ENCODE results near the gene SYNRG. TPM values are rescaled to one million over a fixed set of nuclear protein-coding genes. Genes with fewer than 3 reads are reported as not detected.
A peak's percentile ranks its signal among the peaks of the same experiment; 100 is the strongest.

Gene SYNRG, protein sequence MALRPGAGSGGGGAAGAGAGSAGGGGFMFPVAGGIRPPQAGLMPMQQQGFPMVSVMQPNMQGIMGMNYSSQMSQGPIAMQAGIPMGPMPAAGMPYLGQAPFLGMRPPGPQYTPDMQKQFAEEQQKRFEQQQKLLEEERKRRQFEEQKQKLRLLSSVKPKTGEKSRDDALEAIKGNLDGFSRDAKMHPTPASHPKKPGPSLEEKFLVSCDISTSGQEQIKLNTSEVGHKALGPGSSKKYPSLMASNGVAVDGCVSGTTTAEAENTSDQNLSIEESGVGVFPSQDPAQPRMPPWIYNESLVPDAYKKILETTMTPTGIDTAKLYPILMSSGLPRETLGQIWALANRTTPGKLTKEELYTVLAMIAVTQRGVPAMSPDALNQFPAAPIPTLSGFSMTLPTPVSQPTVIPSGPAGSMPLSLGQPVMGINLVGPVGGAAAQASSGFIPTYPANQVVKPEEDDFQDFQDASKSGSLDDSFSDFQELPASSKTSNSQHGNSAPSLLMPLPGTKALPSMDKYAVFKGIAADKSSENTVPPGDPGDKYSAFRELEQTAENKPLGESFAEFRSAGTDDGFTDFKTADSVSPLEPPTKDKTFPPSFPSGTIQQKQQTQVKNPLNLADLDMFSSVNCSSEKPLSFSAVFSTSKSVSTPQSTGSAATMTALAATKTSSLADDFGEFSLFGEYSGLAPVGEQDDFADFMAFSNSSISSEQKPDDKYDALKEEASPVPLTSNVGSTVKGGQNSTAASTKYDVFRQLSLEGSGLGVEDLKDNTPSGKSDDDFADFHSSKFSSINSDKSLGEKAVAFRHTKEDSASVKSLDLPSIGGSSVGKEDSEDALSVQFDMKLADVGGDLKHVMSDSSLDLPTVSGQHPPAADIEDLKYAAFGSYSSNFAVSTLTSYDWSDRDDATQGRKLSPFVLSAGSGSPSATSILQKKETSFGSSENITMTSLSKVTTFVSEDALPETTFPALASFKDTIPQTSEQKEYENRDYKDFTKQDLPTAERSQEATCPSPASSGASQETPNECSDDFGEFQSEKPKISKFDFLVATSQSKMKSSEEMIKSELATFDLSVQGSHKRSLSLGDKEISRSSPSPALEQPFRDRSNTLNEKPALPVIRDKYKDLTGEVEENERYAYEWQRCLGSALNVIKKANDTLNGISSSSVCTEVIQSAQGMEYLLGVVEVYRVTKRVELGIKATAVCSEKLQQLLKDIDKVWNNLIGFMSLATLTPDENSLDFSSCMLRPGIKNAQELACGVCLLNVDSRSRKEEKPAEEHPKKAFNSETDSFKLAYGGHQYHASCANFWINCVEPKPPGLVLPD (N-terminal part only)
- 100 to 1,000 TPM in 1 of 4 donors, 10 to 100 TPM in 3; 30.2 to 151 (median 56.7) TPM for total RNA-seq

GRCh38 chr17:37609170-37610040 lies at the start of gene SYNRG:
Gene SYNRG, minus strand, starts transcription at chr17:37609418. Its CDS starts 63 bp downstream, at chr17:37609355.
- peaks cover 0 to 33% (median 16%) of the 10 kb centered on the region in 4 donors for H3K4me1 ChIP-seq
- peak; percentile 95 for DNase-seq
- intact Hi-C loops (cut with DNase I; ENCODE audit: low total_unique reads), result no loop called here
- no peaks in the 10 kb centered on the region for H3K9me3 ChIP-seq
- H3K27me3 ChIP-seq, result no peaks in the 10 kb centered on the region
- H3K4me3 ChIP-seq, result peak within 1 kb of the TSS; percentile 88 to 100 (median 98)
- H3K27ac ChIP-seq, result peak within 1 kb of the TSS; percentile 94 to 98 (median 96)
- peak; percentile 91 to 97 (median 95) for TF ChIP-seq POLR2AphosphoS5 (IDR thresholded peaks at IDR 0.05)
- no peak for TF ChIP-seq EP300 (IDR thresholded peaks at IDR 0.05; ENCODE audit: low read depth)
- TF ChIP-seq, protein P1, sequence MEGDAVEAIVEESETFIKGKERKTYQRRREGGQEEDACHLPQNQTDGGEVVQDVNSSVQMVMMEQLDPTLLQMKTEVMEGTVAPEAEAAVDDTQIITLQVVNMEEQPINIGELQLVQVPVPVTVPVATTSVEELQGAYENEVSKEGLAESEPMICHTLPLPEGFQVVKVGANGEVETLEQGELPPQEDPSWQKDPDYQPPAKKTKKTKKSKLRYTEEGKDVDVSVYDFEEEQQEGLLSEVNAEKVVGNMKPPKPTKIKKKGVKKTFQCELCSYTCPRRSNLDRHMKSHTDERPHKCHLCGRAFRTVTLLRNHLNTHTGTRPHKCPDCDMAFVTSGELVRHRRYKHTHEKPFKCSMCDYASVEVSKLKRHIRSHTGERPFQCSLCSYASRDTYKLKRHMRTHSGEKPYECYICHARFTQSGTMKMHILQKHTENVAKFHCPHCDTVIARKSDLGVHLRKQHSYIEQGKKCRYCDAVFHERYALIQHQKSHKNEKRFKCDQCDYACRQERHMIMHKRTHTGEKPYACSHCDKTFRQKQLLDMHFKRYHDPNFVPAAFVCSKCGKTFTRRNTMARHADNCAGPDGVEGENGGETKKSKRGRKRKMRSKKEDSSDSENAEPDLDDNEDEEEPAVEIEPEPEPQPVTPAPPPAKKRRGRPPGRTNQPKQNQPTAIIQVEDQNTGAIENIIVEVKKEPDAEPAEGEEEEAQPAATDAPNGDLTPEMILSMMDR (IDR thresholded peaks at IDR 0.05), result peak; percentile 18 to 34 (median 25)
- TF ChIP-seq POLR2A (IDR thresholded peaks at IDR 0.05), result peak; percentile 86
- in situ Hi-C loops (cut with MboI; ENCODE audit: low pct_ligation_motif_present in 1 of 4, low pct_unique_long_range_greater_than_20kb in 1 of 4, low sequenced_read_pairs in 3 of 4), result no loop called here
- H3K36me3 ChIP-seq, result peaks cover 0 to 16% (median 6%) of the 10 kb centered on the region in 4 donors
- WGBS, 2 donors (ENCODE audit: low coverage in 1 of 2), result 2 to 10% methylated on average over 3 to 23 of the region's 60 CpGs

DNA sequence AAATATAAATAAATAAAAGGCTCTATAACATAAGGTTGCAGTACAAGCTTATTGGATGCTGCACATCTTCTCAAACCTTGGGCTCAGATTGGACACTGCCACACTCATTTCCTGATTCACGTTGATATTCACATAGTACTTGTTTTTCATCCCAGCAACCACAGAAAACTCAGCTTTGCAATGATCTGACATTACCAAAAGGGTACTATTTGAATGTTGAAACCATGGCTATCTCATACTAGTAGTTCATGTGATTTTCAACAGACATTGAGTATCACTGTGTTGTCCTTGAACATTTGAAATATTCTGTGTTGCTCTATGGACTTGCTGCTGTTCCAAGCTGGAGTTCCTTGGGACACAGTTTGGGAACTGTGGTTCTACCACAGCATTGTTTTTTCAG lies 48.0 kb upstream of the SYNRG start:
- Histone ChIP-seq H3K9me3 (no peaks in the 10 kb centered on the region), H3K4me3 (no peak overlapping the region), H3K4me1 (peaks cover 0 to 16% (median 3%) of the 10 kb centered on the region in 4 donors), H3K36me3 (no peaks in the 10 kb centered on the region), H3K27ac (no peak overlapping the region), H3K27me3 (no peaks in the 10 kb centered on the region)
- in situ Hi-C loops (cut with MboI; ENCODE audit: low pct_ligation_motif_present in 1 of 4, low pct_unique_long_range_greater_than_20kb in 1 of 4, low sequenced_read_pairs in 3 of 4), result no loop called here
- intact Hi-C loops (cut with DNase I; ENCODE audit: low total_unique reads), result no loop called here
- no peak for DNase-seq
- WGBS, 2 donors (ENCODE audit: low coverage in 1 of 2), result 73 to 92% methylated on average over 1 of the region's 1 CpG
- TF ChIP-seq POLR2AphosphoS5 (IDR thresholded peaks at IDR 0.05) (no peak), POLR2A (IDR thresholded peaks at IDR 0.05) (no peak), EP300 (IDR thresholded peaks at IDR 0.05; ENCODE audit: low read depth) (no peak)
- TF ChIP-seq, protein P1 (IDR thresholded peaks at IDR 0.05), result no peak

DNA sequence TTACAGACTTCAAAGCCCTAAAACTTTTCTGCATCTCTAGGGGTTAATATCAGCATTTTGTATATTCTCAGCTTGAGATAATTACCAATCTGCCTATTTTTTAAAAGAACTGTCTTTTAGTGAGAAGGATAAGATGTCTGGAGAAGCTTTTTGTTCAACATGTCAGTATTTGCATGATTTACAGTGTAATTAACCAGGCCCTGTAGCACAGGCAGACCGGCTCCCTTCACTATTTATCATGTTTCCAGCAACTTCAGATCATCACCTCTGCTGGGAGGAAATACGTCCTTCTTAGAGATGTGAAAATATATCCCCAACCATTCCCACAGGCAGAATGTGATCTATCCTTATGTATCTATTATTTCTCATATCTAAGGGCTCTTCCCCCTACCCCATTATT lies 42.6 kb upstream of the SYNRG start:
- Histone ChIP-seq H3K27ac (no peak overlapping the region), H3K4me1 (no peaks in the 10 kb centered on the region), H3K9me3 (no peaks in the 10 kb centered on the region), H3K27me3 (peaks cover 7% of the 10 kb centered on the region), H3K36me3 (no peaks in the 10 kb centered on the region), H3K4me3 (no peak overlapping the region)
- DNase-seq, result no peak
- in situ Hi-C loops (cut with MboI; ENCODE audit: low pct_ligation_motif_present in 1 of 4, low pct_unique_long_range_greater_than_20kb in 1 of 4, low sequenced_read_pairs in 3 of 4) (no loop called here), intact Hi-C loops (cut with DNase I; ENCODE audit: low total_unique reads) (no loop called here)
- TF ChIP-seq EP300 (IDR thresholded peaks at IDR 0.05; ENCODE audit: low read depth) (no peak), POLR2AphosphoS5 (IDR thresholded peaks at IDR 0.05) (no peak), POLR2A (IDR thresholded peaks at IDR 0.05) (no peak)
- TF ChIP-seq, protein P1 (IDR thresholded peaks at IDR 0.05), result no peak
- WGBS, 2 donors (ENCODE audit: low coverage in 1 of 2), result 39 to 45% methylated on average over 2 of the region's 2 CpGs
